A549 (cell line): ENCODE results near the gene RPL19. TPM values are rescaled to one million over a fixed set of nuclear protein-coding genes. Genes with fewer than 3 reads are reported as not detected.

Experiments
- ATAC-seq, 2 experiments: fragments of 200-7000 bp in 1 of 2; fragments of >200 bp in 1 of 2; cut with Nextera tagmentation in 1 of 2; cut with Tn5 transposase in 1 of 2; 3 replicates each; pipeline versions ENCODE4 v1.8.0 to v1.9.1; 2018 to 2020; ENCODE audit warnings: mild to moderate bottlenecking in 1 of 2, moderate library complexity in 1 of 2
- CTCF ChIA-PET: fragments of 300-600 bp; sonication (Branson Sonifier 250); formaldehyde crosslinking; extraction: SDS; loops from one replicate; lab custom pipeline; 2021; ENCODE audit warnings: antibody characterized with exemption, inconsistent platforms; lab: Yijun Ruan, JAX
- POLR2A ChIA-PET: fragments of 350-600 bp; formaldehyde crosslinking; extraction: SDS; loops from one replicate; lab custom pipeline; 2021; ENCODE audit warnings: antibody characterized with exemption, inconsistent platforms; lab: Yijun Ruan, JAX
- DNase-seq, 2 experiments: peaks; one replicate each; pipeline versions ENCODE4 v3.0.0 to v3.0.0-alpha.2; 2011 to 2016; ENCODE audit warnings: low read depth in 1 of 2, low spot score in 1 of 2
- FAIRE-seq: peaks from 2 replicates; lab custom pipeline; 2011; peaks lifted over from hg19 to GRCh38; lab: Jason Lieb, UNC
- H3K27ac ChIP-seq, 2 experiments: fragments of >200 bp; sonication (Bioruptor Twin); formaldehyde crosslinking; 3 replicates each; pipeline ENCODE4 v1.5.1; 2016 to 2017
- H3K4me1 ChIP-seq: fragments of >200 bp; sonication (Bioruptor Twin); formaldehyde crosslinking; 3 replicates; pipeline ENCODE4 v1.6.1; 2016
- H3K4me2 ChIP-seq: fragments of >200 bp; sonication (Bioruptor Twin); formaldehyde crosslinking; 3 replicates; pipeline ENCODE4 v1.6.1; 2016
- H3K4me3 ChIP-seq: fragments of >200 bp; sonication (Bioruptor Twin); formaldehyde crosslinking; 3 replicates; pipeline ENCODE4 v1.5.1; 2016
- H3K9me3 ChIP-seq: fragments of >200 bp; sonication (Bioruptor Twin); formaldehyde crosslinking; 3 replicates; pipeline ENCODE4 v1.6.1; 2016
- EHMT2 ChIP-seq: fragments of 200-600 bp; sonication (generic); IDR thresholded peaks from 2 replicates; pipeline ENCODE4 v1.6.1; 2016; ENCODE audit warnings: antibody characterized with exemption, low read depth, mild to moderate bottlenecking, moderate library complexity
- FOSB ChIP-seq: fragments of 250-450 bp; sonication (Bioruptor Pico); IDR thresholded peaks from 2 replicates; pipeline ENCODE4 v1.5.0; 2020; ENCODE audit warnings: mild to moderate bottlenecking, moderate library complexity
- HOXA7 ChIP-seq: fragments of 250-450 bp; sonication (Bioruptor Pico); IDR thresholded peaks from 2 replicates; pipeline ENCODE4 v1.5.0; 2020; ENCODE audit warnings: mild to moderate bottlenecking, moderate library complexity
- HOXB13 ChIP-seq: fragments of 250-450 bp; sonication (Bioruptor Pico); IDR thresholded peaks from 2 replicates; pipeline ENCODE4 v1.5.0; 2020; ENCODE audit warnings: low read depth, mild to moderate bottlenecking, moderate library complexity
- JUN ChIP-seq, 2 experiments: fragments of >200 bp; sonication (Bioruptor Twin); formaldehyde crosslinking; IDR thresholded peaks; 2 replicates in 1 of 2; 3 replicates in 1 of 2; pipeline ENCODE4 v1.6.1; 2016 to 2017
- JUNB ChIP-seq: fragments of >200 bp; sonication (Bioruptor Twin); formaldehyde crosslinking; IDR thresholded peaks from 2 replicates; pipeline ENCODE4 v1.6.1; 2016
- MAFK ChIP-seq: fragments of 450-650 bp; IDR thresholded peaks from 2 replicates; pipeline ENCODE4 v1.6.1; 2014; ENCODE audit not compliant: partially characterized antibody
- MAZ ChIP-seq: fragments of 150-350 bp; IDR thresholded peaks from 2 replicates; pipeline ENCODE4 v1.6.1; 2014; ENCODE audit warnings: antibody characterized with exemption, low read depth, low read length, borderline replicate concordance
- POLR2AphosphoS2 ChIP-seq: conservative IDR thresholded peaks from 2 replicates; pipeline ENCODE4 v1.6.1; 2012; ENCODE audit warnings: low read length, improper control_type of control experiment, inconsistent platforms
- RARB ChIP-seq: fragments of 250-450 bp; sonication (Bioruptor Pico); IDR thresholded peaks from 2 replicates; pipeline ENCODE4 v1.8.0; 2021; ENCODE audit warnings: mild to moderate bottlenecking, moderate library complexity
- TFCP2L1 ChIP-seq: fragments of 250-450 bp; sonication (Bioruptor Pico); IDR thresholded peaks from 2 replicates; pipeline ENCODE4 v1.5.0; 2021; ENCODE audit warnings: mild to moderate bottlenecking
- ZFP36 ChIP-seq: fragments of 450-650 bp; IDR thresholded peaks from 2 replicates; pipeline ENCODE4 v1.6.1; 2014; ENCODE audit warnings: borderline replicate concordance; ENCODE audit not compliant: partially characterized antibody
- ZNF302 ChIP-seq: fragments of 250-450 bp; sonication (Bioruptor Pico); IDR thresholded peaks from 2 replicates; pipeline ENCODE4 v1.9.0; 2021; ENCODE audit warnings: inconsistent platforms, mild to moderate bottlenecking, moderate library complexity
- WGBS: methylation state at CpG from one replicate; pipeline ENCODE4 v1.1.6; 2017; ENCODE audit errors: missing lambda C conversion rate; 5-methylcytosine and 5-hydroxymethylcytosine counted together
- polyA plus RNA-seq, 4 experiments: library from polyadenylated mRNA; depleted of rRNA in 3 of 4; stranded (reverse); fragments of >200 nt; fragmentation: RNase III in 1 of 4; extraction: RNeasy Plus Mini Kit Qiagen cat#74134 plus additional on column Dnase treatment in 1 of 4; gene quantifications; 2 replicates in 3 of 4; 3 replicates in 1 of 4; pipeline ENCODE4 v1.2.3, GENCODE V29; 2011 to 2017
- TF ChIP-seq, protein P1 (sequence below): fragments of 150-350 bp; IDR thresholded peaks from 2 replicates; pipeline ENCODE4 v1.6.1; 2014; ENCODE audit warnings: low read depth, mild to moderate bottlenecking, low read length
- TF ChIP-seq, protein P2 (sequence below): IDR thresholded peaks from 2 replicates; pipeline ENCODE4 v1.6.1; 2012; ENCODE audit warnings: low read depth, borderline replicate concordance
- TF ChIP-seq, protein P3 (sequence below): IDR thresholded peaks from 2 replicates; pipeline ENCODE4 v1.6.1; 2012

RPL19 gene
- polyA plus RNA-seq, 2 of the 4 experiments (the other 2 are of a cell fraction) = 2,211 to 2,862 TPM

DNA sequence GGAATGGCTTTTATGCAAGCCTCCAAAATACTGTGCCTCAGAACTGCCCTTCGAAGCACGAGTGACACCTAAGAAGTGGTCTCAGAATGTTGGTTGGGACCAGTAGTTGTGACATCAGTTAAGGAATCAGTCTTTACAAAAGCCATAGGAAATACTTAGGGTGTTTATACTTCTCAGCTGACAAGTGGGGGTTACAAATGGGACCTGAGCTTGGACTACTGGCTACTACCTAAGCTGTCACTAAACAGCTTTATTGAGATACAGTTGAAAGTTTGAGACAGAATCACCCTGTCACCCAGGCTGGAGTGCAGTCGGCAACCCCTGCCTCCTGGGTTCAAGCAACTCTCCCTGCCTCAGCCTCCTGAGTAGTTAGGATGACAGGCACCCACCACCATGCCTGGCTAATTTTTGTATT, 5.0 kb downstream of the RPL19 start:
- TF ChIP-seq RARB (CRISPR knock-in tag) (peak; percentile 64; the same call in 1 of the 2 replicates), JUN (IDR thresholded peaks at IDR 0.05) (peak in 1 of 2 experiments; percentile 35; a peak in 2 of 5 replicates), POLR2AphosphoS2 (peak; percentile 89; the same call in 1 of the 2 replicates), TFCP2L1 (CRISPR knock-in tag) (peak; percentile 92), HOXA7 (CRISPR knock-in tag) (peak; percentile 78), FOSB (CRISPR knock-in tag) (peak; percentile 71; the same call in 1 of the 2 replicates)
- TF ChIP-seq, protein P1, sequence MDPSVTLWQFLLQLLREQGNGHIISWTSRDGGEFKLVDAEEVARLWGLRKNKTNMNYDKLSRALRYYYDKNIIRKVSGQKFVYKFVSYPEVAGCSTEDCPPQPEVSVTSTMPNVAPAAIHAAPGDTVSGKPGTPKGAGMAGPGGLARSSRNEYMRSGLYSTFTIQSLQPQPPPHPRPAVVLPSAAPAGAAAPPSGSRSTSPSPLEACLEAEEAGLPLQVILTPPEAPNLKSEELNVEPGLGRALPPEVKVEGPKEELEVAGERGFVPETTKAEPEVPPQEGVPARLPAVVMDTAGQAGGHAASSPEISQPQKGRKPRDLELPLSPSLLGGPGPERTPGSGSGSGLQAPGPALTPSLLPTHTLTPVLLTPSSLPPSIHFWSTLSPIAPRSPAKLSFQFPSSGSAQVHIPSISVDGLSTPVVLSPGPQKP = no peak
- TF ChIP-seq, protein P2, sequence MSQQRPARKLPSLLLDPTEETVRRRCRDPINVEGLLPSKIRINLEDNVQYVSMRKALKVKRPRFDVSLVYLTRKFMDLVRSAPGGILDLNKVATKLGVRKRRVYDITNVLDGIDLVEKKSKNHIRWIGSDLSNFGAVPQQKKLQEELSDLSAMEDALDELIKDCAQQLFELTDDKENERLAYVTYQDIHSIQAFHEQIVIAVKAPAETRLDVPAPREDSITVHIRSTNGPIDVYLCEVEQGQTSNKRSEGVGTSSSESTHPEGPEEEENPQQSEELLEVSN = no peak
- ChIA-PET POLR2A (interaction anchor here (0.6 to 3.3 kb wide), 5 partner anchors 7 to 40 kb away, joined by 3 to 34 read pairs (median 6); no protein-coding TSS in a partner anchor), CTCF (interaction anchor here (0.7 to 31.5 kb wide), 4 partner anchors 14 to 418 kb away, joined by 3 to 1140 read pairs (median 74); no protein-coding TSS in a partner anchor)
- H3K9me3 ChIP-seq = no peaks in the 10 kb centered on the region
- no peak overlapping the region for H3K27ac ChIP-seq
- WGBS = 93% methylated on average over 3 of the region's 3 CpGs
- H3K4me3 ChIP-seq = no peak overlapping the region
- no peak overlapping the region for H3K4me2 ChIP-seq
- ATAC-seq (no peak), FAIRE-seq (no peak), DNase-seq (no peak)
- H3K4me1 ChIP-seq = peaks cover 34% of the 10 kb centered on the region

DNA sequence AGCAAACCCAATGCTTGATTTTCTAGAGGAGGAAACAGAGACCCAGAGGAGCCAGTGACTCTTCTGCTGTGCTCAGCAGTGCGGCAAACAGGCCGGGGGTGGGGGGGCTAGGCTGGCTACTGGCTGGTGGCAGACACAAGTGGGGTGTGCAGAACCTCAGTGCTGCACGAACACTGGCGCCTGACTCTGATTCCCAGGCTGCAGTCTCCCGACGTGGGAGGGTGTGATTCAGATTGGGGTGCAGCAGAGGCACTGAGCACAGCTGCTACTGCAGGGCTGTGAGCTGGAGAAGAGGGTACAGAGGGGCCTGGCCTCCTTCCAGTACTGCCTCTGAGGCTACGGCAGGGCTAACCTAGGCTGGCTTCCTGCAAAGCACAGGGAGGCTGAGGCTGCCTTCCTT, 8.1 kb downstream of the RPL19 start:
- CTCF ChIA-PET = interaction anchor here (1.0 to 31.5 kb wide), 12 partner anchors 11 to 415 kb away, joined by 4 to 1140 read pairs (median 10); no protein-coding TSS in a partner anchor
- peak; percentile 6 to 17; a peak in 4 of 6 replicates for ATAC-seq
- DNase-seq = no peak
- H3K4me3 ChIP-seq = no peak overlapping the region
- H3K4me2 ChIP-seq = no peak overlapping the region
- peaks cover 22% of the 10 kb centered on the region for H3K4me1 ChIP-seq
- H3K9me3 ChIP-seq = no peaks in the 10 kb centered on the region
- H3K27ac ChIP-seq = no peak overlapping the region; a peak in 1 of 6 replicates
- no peak for FAIRE-seq
- no peak for TF ChIP-seq MAZ
- TF ChIP-seq, protein P3, sequence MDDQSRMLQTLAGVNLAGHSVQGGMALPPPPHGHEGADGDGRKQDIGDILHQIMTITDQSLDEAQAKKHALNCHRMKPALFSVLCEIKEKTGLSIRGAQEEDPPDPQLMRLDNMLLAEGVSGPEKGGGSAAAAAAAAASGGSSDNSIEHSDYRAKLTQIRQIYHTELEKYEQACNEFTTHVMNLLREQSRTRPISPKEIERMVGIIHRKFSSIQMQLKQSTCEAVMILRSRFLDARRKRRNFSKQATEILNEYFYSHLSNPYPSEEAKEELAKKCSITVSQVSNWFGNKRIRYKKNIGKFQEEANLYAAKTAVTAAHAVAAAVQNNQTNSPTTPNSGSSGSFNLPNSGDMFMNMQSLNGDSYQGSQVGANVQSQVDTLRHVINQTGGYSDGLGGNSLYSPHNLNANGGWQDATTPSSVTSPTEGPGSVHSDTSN = no peak
- WGBS = 71% methylated on average over 7 of the region's 7 CpGs
- POLR2A ChIA-PET = interaction anchor here (0.9 to 2.4 kb wide), 2 partner anchors 8 to 356 kb away, joined by 3 to 16 read pairs; partner anchors contain the start of gene RPL19

DNA sequence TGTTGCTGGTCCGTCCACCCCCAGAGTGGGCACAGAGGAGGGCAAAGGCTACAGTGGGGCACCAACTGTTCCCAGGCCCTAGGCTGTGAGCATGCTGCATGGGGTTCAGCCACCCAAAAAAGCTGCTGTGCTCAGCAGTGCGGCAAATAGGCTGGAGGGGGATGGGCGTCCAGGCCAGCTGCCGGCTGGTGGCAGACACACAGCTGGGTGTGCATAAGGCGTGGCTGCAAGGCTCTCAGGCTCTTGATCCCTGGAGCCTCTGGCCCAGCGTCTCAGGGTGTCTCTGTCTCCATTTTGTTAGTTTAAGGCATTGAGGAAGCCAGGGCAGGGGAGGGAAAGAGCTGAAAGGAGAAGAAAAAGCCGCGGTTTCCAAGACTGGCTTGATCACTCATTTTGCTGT, 8.8 kb downstream of the RPL19 start:
- ChIA-PET CTCF (interaction anchor here (1.4 to 31.5 kb wide), 8 partner anchors 9 to 414 kb away, joined by 4 to 1140 read pairs (median 7); partner anchors contain the start of gene RPL19), POLR2A (interaction anchor here (0.6 to 2.4 kb wide), 3 partner anchors 9 to 357 kb away, joined by 3 to 16 read pairs (median 9); partner anchors contain the start of gene RPL19)
- peak in 1 of 2 experiments; percentile 54 for DNase-seq
- Histone ChIP-seq H3K9me3 (no peaks in the 10 kb centered on the region), H3K4me3 (no peak overlapping the region), H3K4me2 (peak overlapping the region; percentile 72), H3K27ac (peak overlapping the region; percentile 64 to 73; a peak in 3 of 6 replicates)
- FAIRE-seq = no peak
- TF ChIP-seq EHMT2 (no peak), ZFP36 (no peak), HOXB13 (CRISPR knock-in tag) (no peak), JUNB (no peak), ZNF302 (CRISPR knock-in tag) (no peak), MAFK (peak; percentile 31)
- TF ChIP-seq, protein P1 = no peak
- TF ChIP-seq, all 56 proteins: peak for 1
- ATAC-seq = peak; percentile 11 to 23; a peak in 4 of 6 replicates
- H3K4me1 ChIP-seq = peaks cover 30% of the 10 kb centered on the region
- WGBS = 48% methylated on average over 8 of the region's 8 CpGs
